OCI-LY7 (cell line): ENCODE measurements around the gene GATA6. TPM values are rescaled to one million over a fixed set of nuclear protein-coding genes. Genes with fewer than 3 reads are reported as not detected.

Source experiments
- BruUV-seq: library from RNA; stranded (reverse); fragments of 400-500 nt; replicated peaks from 2 replicates; lab custom pipeline; 2021; lab: Mats Ljungman, UMichigan
- CTCF ChIA-PET: fragments of 300-600 bp; sonication (Branson Sonifier 250); formaldehyde crosslinking; loops from one replicate; lab custom pipeline; 2022; ENCODE audit warnings: antibody characterized with exemption; ENCODE audit not compliant: unreplicated experiment; lab: Charles Lee
- POLR2A ChIA-PET: fragments of 300-600 bp; sonication (Branson Sonifier 250); formaldehyde crosslinking; loops from one replicate; lab custom pipeline; 2022; ENCODE audit warnings: antibody characterized with exemption; lab: Charles Lee
- DNase-seq: peaks from one replicate; pipeline ENCODE4 v3.0.0-alpha.2; 2015; ENCODE audit warnings: low spot score
- H2AFZ ChIP-seq: fragments of 200-600 bp; sonication (generic), shearing (Covaris generic); 2 replicates; pipeline ENCODE4 v1.6.1; 2014; ENCODE audit warnings: mild to moderate bottlenecking, antibody characterized with exemption, low read length, moderate library complexity
- H3K27ac ChIP-seq: fragments of 200-600 bp; sonication (generic); 2 replicates; pipeline ENCODE4 v1.5.1; 2014; ENCODE audit warnings: mixed run types, low read depth, mild to moderate bottlenecking, moderate library complexity, low read length, inconsistent platforms; ENCODE audit not compliant: poor library complexity, severe bottlenecking
- H3K36me3 ChIP-seq: fragments of 200-600 bp; sonication (generic); 2 replicates; pipeline ENCODE4 v1.6.1; 2014; ENCODE audit warnings: mild to moderate bottlenecking, antibody characterized with exemption, low read length, moderate library complexity, mixed read lengths; ENCODE audit not compliant: insufficient read depth
- H3K4me1 ChIP-seq: fragments of 200-600 bp; sonication (generic); 2 replicates; pipeline ENCODE4 v1.5.1; 2014; ENCODE audit warnings: mild to moderate bottlenecking, low read length; ENCODE audit not compliant: insufficient read depth, poor library complexity, severe bottlenecking
- H3K4me2 ChIP-seq: fragments of 200-600 bp; sonication (generic); 2 replicates; pipeline ENCODE4 v1.6.1; 2014; ENCODE audit warnings: mild to moderate bottlenecking, low read length
- H3K4me3 ChIP-seq: fragments of 200-600 bp; sonication (generic); 2 replicates; pipeline ENCODE4 v1.5.1; 2014; ENCODE audit warnings: mild to moderate bottlenecking, low read depth, low read length; ENCODE audit not compliant: poor library complexity, severe bottlenecking
- H3K79me2 ChIP-seq: fragments of 200-600 bp; sonication (generic); 2 replicates; pipeline ENCODE4 v1.6.1; 2016; ENCODE audit warnings: low read depth, mild to moderate bottlenecking, low read length, moderate library complexity, mixed read lengths; ENCODE audit not compliant: insufficient read depth
- H3K9me2 ChIP-seq: fragments of 200-600 bp; sonication (generic); 2 replicates; pipeline ENCODE4 v1.6.1; 2016; ENCODE audit warnings: mild to moderate bottlenecking, low read length, mixed read lengths; ENCODE audit not compliant: insufficient read depth
- H3K9me3 ChIP-seq: fragments of 200-600 bp; sonication (generic); 2 replicates; pipeline ENCODE4 v1.6.1; 2014; ENCODE audit warnings: mild to moderate bottlenecking, mixed run types, low read length, mixed read lengths
- H4K20me1 ChIP-seq: fragments of 200-600 bp; sonication (generic); 2 replicates; pipeline ENCODE4 v1.6.1; 2014; ENCODE audit warnings: mild to moderate bottlenecking, antibody characterized with exemption, low read length, moderate library complexity, mixed read lengths; ENCODE audit not compliant: insufficient read depth
- CTCF ChIP-seq: fragments of 200-600 bp; sonication (generic); conservative IDR thresholded peaks from 2 replicates; pipeline ENCODE4 v1.5.1; 2014; ENCODE audit warnings: mild to moderate bottlenecking, antibody characterized with exemption, low read length, moderate library complexity, mixed read lengths
- EZH2phosphoT487 ChIP-seq: fragments of 200-600 bp; sonication (generic); IDR thresholded peaks from 2 replicates; pipeline ENCODE4 v1.6.1; 2018; ENCODE audit warnings: low read depth, borderline replicate concordance, mild to moderate bottlenecking, mixed run types, antibody characterized with exemption, low read length, moderate library complexity, mixed read lengths
- intact Hi-C: fragments of 100-400 bp; cut with micrococcal nuclease; formaldehyde crosslinking; loops from one replicate; pipeline ENCODE4 v1.10.0; 2022; ENCODE audit not compliant: unreplicated experiment
- total RNA-seq, 2 experiments: library from RNA; depleted of rRNA in 1 of 2; stranded (reverse); fragments of >200 nt in 1 of 2; shearing (Covaris generic) in 1 of 2; gene quantifications; 2 replicates each; pipeline ENCODE4 v1.2.3, GENCODE V29; 2014 to 2022

Gene GATA6
- total RNA-seq, 2 experiments from 2014 or later, result not detected

GRCh38 chr18:22203536-22204213, 34.3 kb downstream of the GATA6 start:
- DNase-seq, result no peak
- TF ChIP-seq EZH2phosphoT487 (no peak), CTCF (no peak)
- H3K36me3 ChIP-seq, result no peaks in the 10 kb centered on the region
- intact Hi-C loops, result no loop called here
- H3K4me1 ChIP-seq, result no peaks in the 10 kb centered on the region
- no peak overlapping the region for H3K4me3 ChIP-seq
- no peaks in the 10 kb centered on the region for H3K9me2 ChIP-seq
- H3K27ac ChIP-seq, result no peak overlapping the region
- no TSS peak for BruUV-seq
- no peaks in the 10 kb centered on the region for H4K20me1 ChIP-seq
- H3K79me2 ChIP-seq, result no peaks in the 10 kb centered on the region
- CTCF ChIA-PET, result no interaction called here
- POLR2A ChIA-PET, result no interaction called here
- no peaks in the 10 kb centered on the region for H3K9me3 ChIP-seq
- no peak overlapping the region for H2AFZ ChIP-seq
- H3K4me2 ChIP-seq, result no peak overlapping the region

GRCh38 chr18:22204214-22204536, 34.8 kb downstream of the GATA6 start:
- no peaks in the 10 kb centered on the region for H3K9me2 ChIP-seq
- H3K9me3 ChIP-seq, result no peaks in the 10 kb centered on the region
- H3K4me1 ChIP-seq, result no peaks in the 10 kb centered on the region
- no peak overlapping the region for H3K4me2 ChIP-seq
- H4K20me1 ChIP-seq, result no peaks in the 10 kb centered on the region
- no peak for TF ChIP-seq EZH2phosphoT487
- no peak for TF ChIP-seq CTCF
- intact Hi-C loops, result no loop called here
- ChIA-PET POLR2A (no interaction called here), CTCF (no interaction called here)
- H2AFZ ChIP-seq, result no peak overlapping the region
- DNase-seq, result no peak
- no peak overlapping the region for H3K4me3 ChIP-seq
- no peaks in the 10 kb centered on the region for H3K36me3 ChIP-seq
- no peak overlapping the region for H3K27ac ChIP-seq
- BruUV-seq, result no TSS peak
- no peaks in the 10 kb centered on the region for H3K79me2 ChIP-seq

GRCh38 chr18:22204996-22205395, 35.6 kb downstream of the GATA6 start:
- H2AFZ ChIP-seq, result no peak overlapping the region
- BruUV-seq, result no TSS peak
- intact Hi-C loops, result no loop called here
- H3K4me1 ChIP-seq, result no peaks in the 10 kb centered on the region
- H3K9me3 ChIP-seq, result no peaks in the 10 kb centered on the region
- no peaks in the 10 kb centered on the region for H3K9me2 ChIP-seq
- DNase-seq, result no peak
- H3K79me2 ChIP-seq, result no peaks in the 10 kb centered on the region
- H3K27ac ChIP-seq, result no peak overlapping the region
- POLR2A ChIA-PET, result no interaction called here
- no peak overlapping the region for H3K4me2 ChIP-seq
- no peaks in the 10 kb centered on the region for H3K36me3 ChIP-seq
- H4K20me1 ChIP-seq, result no peaks in the 10 kb centered on the region
- TF ChIP-seq EZH2phosphoT487 (no peak), CTCF (no peak)
- CTCF ChIA-PET, result no interaction called here
- no peak overlapping the region for H3K4me3 ChIP-seq
